Spleen (tissue), 7 donors: Measurements from ENCODE around the gene ZNF594.
"Not testable (repeated sequence)": the region's sequence is repeated elsewhere in the genome, so short reads cannot be mapped to it uniquely, and the experiment has no call there.

Experiments used
- CTCF ChIP-seq, 11 experiments: fragments of 200-600 bp in 7 of 11; fragments of 450-650 bp in 4 of 11; sonication (generic) in 4 of 11; IDR thresholded peaks in 8 of 11; conservative IDR thresholded peaks in 3 of 11; 1 replicate in 7 of 11; 2 replicates in 4 of 11; pipeline versions ENCODE4 v1.4.0 to v1.8.0; 2016 to 2021; ENCODE audit warnings: antibody characterized with exemption in 11 of 11, inconsistent platforms in 4 of 11, mild to moderate bottlenecking in 1 of 11
- POLR2A ChIP-seq, 3 donors: fragments of 450-650 bp; IDR thresholded peaks; one replicate each; pipeline ENCODE4 v1.5.1; 2017; ENCODE audit warnings: antibody characterized with exemption in 3 of 3, mild to moderate bottlenecking in 1 of 3
- donor health status: DM: no; HTN: no; CAD: no; lungs with moderate emphysema.
- donor health status: DM: no; HTN: no; CAD: no.
- donor health status: DM: no; HTN: no; CAD: no.

- not testable (repeated sequence) for TF ChIP-seq CTCF (IDR thresholded peaks at IDR 0.05 in 8 of 11, conservative IDR thresholded peaks at IDR 0.05 in 3 of 11); POLR2A (IDR thresholded peaks at IDR 0.05)
These were observed 31.0 kb downstream of the ZNF594 start for GRCh38 chr17:5160702-5161101.
